Testis (tissue), 2 donors: ENCODE results near the gene IFITM5.
"Not testable (repeated sequence)": the region's sequence is repeated elsewhere in the genome, so short reads cannot be mapped to it uniquely, and the experiment has no call there.

Experiments
- POLR2A ChIP-seq: fragments of 450-650 bp; IDR thresholded peaks from one replicate; pipeline ENCODE4 v1.6.1; 2017; ENCODE audit warnings: antibody characterized with exemption, mild to moderate bottlenecking, moderate library complexity
- TF ChIP-seq, protein P1 (sequence below), 3 experiments: fragments of 450-650 bp in 2 of 3; fragments of 200-600 bp in 1 of 3; sonication (generic) in 1 of 3; IDR thresholded peaks; one replicate each; pipeline ENCODE4 v1.5.1; 2016 to 2019; ENCODE audit warnings: antibody characterized with exemption in 3 of 3, mild to moderate bottlenecking in 2 of 3, moderate library complexity in 1 of 3

DNA sequence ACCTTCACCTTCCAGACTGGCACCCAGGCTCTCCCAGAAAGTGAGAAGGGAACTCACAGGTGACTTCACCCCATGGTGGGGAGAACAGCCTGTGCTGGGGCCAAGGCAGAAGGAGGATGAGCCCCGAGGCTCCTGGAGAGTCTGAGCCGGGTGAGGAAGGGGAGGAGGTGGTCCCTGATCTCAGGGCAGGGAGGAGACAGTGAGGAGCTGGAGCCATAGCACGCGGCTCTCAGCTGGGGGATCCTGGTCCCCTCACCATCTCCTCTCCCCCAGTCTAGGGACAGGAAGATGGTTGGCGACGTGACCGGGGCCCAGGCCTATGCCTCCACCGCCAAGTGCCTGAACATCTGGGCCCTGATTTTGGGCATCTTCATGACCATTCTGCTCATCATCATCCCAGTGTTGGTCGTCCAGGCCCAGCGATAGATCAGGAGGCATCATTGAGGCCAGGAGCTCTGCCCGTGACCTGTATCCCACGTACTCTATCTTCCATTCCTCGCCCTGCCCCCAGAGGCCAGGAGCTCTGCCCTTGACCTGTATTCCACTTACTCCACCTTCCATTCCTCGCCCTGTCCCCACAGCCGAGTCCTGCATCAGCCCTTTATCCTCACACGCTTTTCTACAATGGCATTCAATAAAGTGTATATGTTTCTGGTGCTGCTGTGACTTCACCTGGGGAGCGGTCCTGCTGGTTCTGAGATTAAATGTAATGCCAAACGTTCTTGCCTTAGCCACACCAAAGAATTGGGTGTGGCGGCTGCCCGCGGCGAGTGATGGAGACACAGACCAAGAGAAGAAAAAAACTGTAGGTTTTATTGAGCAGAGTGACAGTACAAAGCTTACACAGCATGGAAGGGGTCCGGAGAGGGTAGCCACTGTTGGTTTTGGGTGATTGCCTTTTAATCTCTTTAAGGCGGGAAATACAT, 9.7 kb upstream of the IFITM5 start:
- TF ChIP-seq, protein P1, sequence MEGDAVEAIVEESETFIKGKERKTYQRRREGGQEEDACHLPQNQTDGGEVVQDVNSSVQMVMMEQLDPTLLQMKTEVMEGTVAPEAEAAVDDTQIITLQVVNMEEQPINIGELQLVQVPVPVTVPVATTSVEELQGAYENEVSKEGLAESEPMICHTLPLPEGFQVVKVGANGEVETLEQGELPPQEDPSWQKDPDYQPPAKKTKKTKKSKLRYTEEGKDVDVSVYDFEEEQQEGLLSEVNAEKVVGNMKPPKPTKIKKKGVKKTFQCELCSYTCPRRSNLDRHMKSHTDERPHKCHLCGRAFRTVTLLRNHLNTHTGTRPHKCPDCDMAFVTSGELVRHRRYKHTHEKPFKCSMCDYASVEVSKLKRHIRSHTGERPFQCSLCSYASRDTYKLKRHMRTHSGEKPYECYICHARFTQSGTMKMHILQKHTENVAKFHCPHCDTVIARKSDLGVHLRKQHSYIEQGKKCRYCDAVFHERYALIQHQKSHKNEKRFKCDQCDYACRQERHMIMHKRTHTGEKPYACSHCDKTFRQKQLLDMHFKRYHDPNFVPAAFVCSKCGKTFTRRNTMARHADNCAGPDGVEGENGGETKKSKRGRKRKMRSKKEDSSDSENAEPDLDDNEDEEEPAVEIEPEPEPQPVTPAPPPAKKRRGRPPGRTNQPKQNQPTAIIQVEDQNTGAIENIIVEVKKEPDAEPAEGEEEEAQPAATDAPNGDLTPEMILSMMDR (IDR thresholded peaks at IDR 0.05), result not testable (repeated sequence)
- not testable (repeated sequence) for TF ChIP-seq POLR2A
